A549 (cell line): ENCODE measurements around the gene TSKU. TPM values are rescaled to one million over a fixed set of nuclear protein-coding genes. Genes with fewer than 3 reads are reported as not detected.

Source experiments
- ATAC-seq, 2 experiments: fragments of 200-7000 bp in 1 of 2; fragments of >200 bp in 1 of 2; cut with Nextera tagmentation in 1 of 2; cut with Tn5 transposase in 1 of 2; 3 replicates each; pipeline versions ENCODE4 v1.8.0 to v1.9.1; 2018 to 2020; ENCODE audit warnings: mild to moderate bottlenecking in 1 of 2, moderate library complexity in 1 of 2
- CTCF ChIA-PET: fragments of 300-600 bp; sonication (Branson Sonifier 250); formaldehyde crosslinking; extraction: SDS; loops from one replicate; lab custom pipeline; 2021; ENCODE audit warnings: antibody characterized with exemption, inconsistent platforms; lab: Yijun Ruan, JAX
- POLR2A ChIA-PET: fragments of 350-600 bp; formaldehyde crosslinking; extraction: SDS; loops from one replicate; lab custom pipeline; 2021; ENCODE audit warnings: antibody characterized with exemption, inconsistent platforms; lab: Yijun Ruan, JAX
- DNase-seq, 2 experiments: peaks; one replicate each; pipeline versions ENCODE4 v3.0.0 to v3.0.0-alpha.2; 2011 to 2016; ENCODE audit warnings: low read depth in 1 of 2, low spot score in 1 of 2
- FAIRE-seq: peaks from 2 replicates; lab custom pipeline; 2011; peaks lifted over from hg19 to GRCh38; lab: Jason Lieb, UNC
- H3K27ac ChIP-seq, 2 experiments: fragments of >200 bp; sonication (Bioruptor Twin); formaldehyde crosslinking; 3 replicates each; pipeline ENCODE4 v1.5.1; 2016 to 2017
- H3K4me1 ChIP-seq: fragments of >200 bp; sonication (Bioruptor Twin); formaldehyde crosslinking; 3 replicates; pipeline ENCODE4 v1.6.1; 2016
- H3K4me2 ChIP-seq: fragments of >200 bp; sonication (Bioruptor Twin); formaldehyde crosslinking; 3 replicates; pipeline ENCODE4 v1.6.1; 2016
- H3K4me3 ChIP-seq: fragments of >200 bp; sonication (Bioruptor Twin); formaldehyde crosslinking; 3 replicates; pipeline ENCODE4 v1.5.1; 2016
- H3K9me3 ChIP-seq: fragments of >200 bp; sonication (Bioruptor Twin); formaldehyde crosslinking; 3 replicates; pipeline ENCODE4 v1.6.1; 2016
- CEBPB ChIP-seq, 2 experiments: fragments of >200 bp in 1 of 2; sonication (Bioruptor Twin) in 1 of 2; formaldehyde crosslinking in 1 of 2; IDR thresholded peaks; 2 replicates each; pipeline ENCODE4 v1.6.1; 2012 to 2016
- CHD2 ChIP-seq: fragments of 150-350 bp; IDR thresholded peaks from 2 replicates; pipeline ENCODE4 v1.6.1; 2014; ENCODE audit warnings: low read length; ENCODE audit not compliant: partially characterized antibody
- EP300 ChIP-seq, 2 experiments: fragments of >200 bp; sonication (Bioruptor Twin); formaldehyde crosslinking; IDR thresholded peaks; 2 replicates in 1 of 2; 3 replicates in 1 of 2; pipeline ENCODE4 v1.6.1; 2016 to 2017
- HOXA7 ChIP-seq: fragments of 250-450 bp; sonication (Bioruptor Pico); IDR thresholded peaks from 2 replicates; pipeline ENCODE4 v1.5.0; 2020; ENCODE audit warnings: mild to moderate bottlenecking, moderate library complexity
- JUN ChIP-seq, 2 experiments: fragments of >200 bp; sonication (Bioruptor Twin); formaldehyde crosslinking; IDR thresholded peaks; 2 replicates in 1 of 2; 3 replicates in 1 of 2; pipeline ENCODE4 v1.6.1; 2016 to 2017
- MAFK ChIP-seq: fragments of 450-650 bp; IDR thresholded peaks from 2 replicates; pipeline ENCODE4 v1.6.1; 2014; ENCODE audit not compliant: partially characterized antibody
- POLR2A ChIP-seq: IDR thresholded peaks from 2 replicates; pipeline ENCODE4 v1.6.1; 2012; ENCODE audit warnings: mild to moderate bottlenecking, low read length
- POLR2AphosphoS2 ChIP-seq: conservative IDR thresholded peaks from 2 replicates; pipeline ENCODE4 v1.6.1; 2012; ENCODE audit warnings: low read length, improper control_type of control experiment, inconsistent platforms
- SREBF2 ChIP-seq: fragments of 450-650 bp; IDR thresholded peaks from 2 replicates; pipeline ENCODE4 v1.6.1; 2014; ENCODE audit warnings: mild to moderate bottlenecking, moderate library complexity
- TFCP2L1 ChIP-seq: fragments of 250-450 bp; sonication (Bioruptor Pico); IDR thresholded peaks from 2 replicates; pipeline ENCODE4 v1.5.0; 2021; ENCODE audit warnings: mild to moderate bottlenecking
- ZC3H11A ChIP-seq: fragments of 450-650 bp; IDR thresholded peaks from 2 replicates; pipeline ENCODE4 v1.6.1; 2014; ENCODE audit warnings: antibody characterized with exemption, mild to moderate bottlenecking
- WGBS: methylation state at CpG from one replicate; pipeline ENCODE4 v1.1.6; 2017; ENCODE audit errors: missing lambda C conversion rate; 5-methylcytosine and 5-hydroxymethylcytosine counted together
- polyA plus RNA-seq, 4 experiments: library from polyadenylated mRNA; depleted of rRNA in 3 of 4; stranded (reverse); fragments of >200 nt; fragmentation: RNase III in 1 of 4; extraction: RNeasy Plus Mini Kit Qiagen cat#74134 plus additional on column Dnase treatment in 1 of 4; gene quantifications; 2 replicates in 3 of 4; 3 replicates in 1 of 4; pipeline ENCODE4 v1.2.3, GENCODE V29; 2011 to 2017
- TF ChIP-seq, protein P1 (sequence below): fragments of 200-600 bp; sonication (generic); IDR thresholded peaks from 2 replicates; pipeline ENCODE4 v1.6.1; 2016; ENCODE audit warnings: antibody characterized with exemption, mild to moderate bottlenecking, moderate library complexity

The TSKU gene
- polyA plus RNA-seq, 2 of the 4 experiments (the other 2 are of a cell fraction) = 164 to 171 TPM

DNA sequence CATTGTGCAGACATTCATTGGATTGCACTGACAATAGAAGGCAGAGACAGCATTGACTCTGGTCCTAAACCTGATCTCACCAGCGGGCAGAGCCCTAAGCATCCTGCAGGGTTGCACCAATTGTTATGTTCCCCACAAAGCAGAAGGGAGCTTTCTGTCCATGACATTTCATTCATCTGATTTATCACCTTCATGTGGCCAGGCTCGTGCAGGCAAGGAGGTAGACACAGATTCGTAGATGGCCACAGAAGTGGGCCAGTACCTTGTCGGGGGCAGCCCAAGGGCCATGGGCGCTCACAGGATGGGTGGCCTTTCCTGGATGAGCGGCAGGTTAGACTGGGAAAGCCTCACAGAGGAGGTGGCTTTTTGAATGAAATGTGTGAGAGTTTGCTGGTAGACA, 2.9 kb downstream of the TSKU start:
- WGBS = 34% methylated on average over 6 of the region's 6 CpGs
- FAIRE-seq (no peak), DNase-seq (no peak), ATAC-seq (no peak)
- peak overlapping the region; percentile 96 to 98 for H3K27ac ChIP-seq
- peak overlapping the region; percentile 92 for H3K4me2 ChIP-seq
- no peaks in the 10 kb centered on the region for H3K9me3 ChIP-seq
- peaks cover 62% of the 10 kb centered on the region for H3K4me1 ChIP-seq
- ChIA-PET CTCF (interaction anchor here (1.0 to 5.3 kb wide), 5 partner anchors 13 to 51 kb away, joined by 3 to 36 read pairs (median 10); no protein-coding TSS in a partner anchor), POLR2A (interaction anchor here (1.1 to 5.3 kb wide), 5 partner anchors 12 to 51 kb away, joined by 3 to 99 read pairs (median 4); no protein-coding TSS in a partner anchor)
- peak; percentile 51; the same call in 1 of the 2 replicates for TF ChIP-seq POLR2AphosphoS2
- no peak for TF ChIP-seq HOXA7 (CRISPR knock-in tag)
- H3K4me3 ChIP-seq = peak overlapping the region; percentile 71

DNA sequence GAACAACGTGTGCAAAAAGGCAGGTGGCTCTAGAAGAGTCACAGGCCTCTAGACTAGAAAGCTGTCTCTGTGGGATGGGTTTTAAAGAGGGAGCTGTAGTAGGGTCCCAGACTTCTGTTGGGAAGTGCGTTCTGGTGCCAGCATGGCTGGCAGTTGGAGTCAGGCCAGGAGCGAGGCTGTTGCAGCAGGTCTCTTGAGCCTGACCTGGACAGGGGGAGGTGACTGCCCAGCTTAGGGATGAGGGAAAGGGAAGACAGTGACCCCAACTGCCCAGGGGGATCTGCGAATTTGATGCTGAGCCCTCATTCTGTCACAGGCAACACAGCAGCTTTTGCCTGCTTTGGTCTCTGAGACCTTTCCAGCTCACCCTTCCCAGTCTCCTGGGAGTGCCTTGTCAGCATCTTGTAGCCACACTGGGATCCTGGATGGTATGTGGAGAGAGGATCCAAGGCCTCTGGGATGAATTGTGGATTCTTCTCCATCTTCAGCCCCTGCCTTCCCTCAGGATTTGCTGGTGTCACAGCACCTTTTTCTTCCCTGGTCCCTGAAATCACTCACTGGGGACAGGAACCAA, 3.4 kb downstream of the TSKU start:
- ATAC-seq (no peak), FAIRE-seq (no peak)
- TF ChIP-seq MAFK (peak; percentile 88), JUN (IDR thresholded peaks at IDR 0.05) (0 out of 5 replicates have a peak, but pooled peaks of 1 of the 2 experiments have one; percentile 31), TFCP2L1 (peak; percentile 37; the same call in 1 of the 2 replicates), SREBF2 (no peak), POLR2A (no peak)
- TF ChIP-seq, all 56 proteins: peak for 3
- ChIA-PET CTCF (interaction anchor here (1.0 to 5.3 kb wide), 5 partner anchors 12 to 52 kb away, joined by 3 to 36 read pairs (median 10); no protein-coding TSS in a partner anchor), POLR2A (interaction anchor here (1.1 to 5.3 kb wide), 2 partner anchors 17 to 25 kb away, joined by 3 to 99 read pairs; no protein-coding TSS in a partner anchor)
- H3K4me2 ChIP-seq = peak overlapping the region; percentile 92
- peak overlapping the region; percentile 96 to 98 for H3K27ac ChIP-seq
- H3K4me3 ChIP-seq = peak overlapping the region; percentile 71
- DNase-seq = no peak
- WGBS = 25% methylated on average over 4 of the region's 4 CpGs
- H3K4me1 ChIP-seq = peaks cover 62% of the 10 kb centered on the region
- no peaks in the 10 kb centered on the region for H3K9me3 ChIP-seq

DNA sequence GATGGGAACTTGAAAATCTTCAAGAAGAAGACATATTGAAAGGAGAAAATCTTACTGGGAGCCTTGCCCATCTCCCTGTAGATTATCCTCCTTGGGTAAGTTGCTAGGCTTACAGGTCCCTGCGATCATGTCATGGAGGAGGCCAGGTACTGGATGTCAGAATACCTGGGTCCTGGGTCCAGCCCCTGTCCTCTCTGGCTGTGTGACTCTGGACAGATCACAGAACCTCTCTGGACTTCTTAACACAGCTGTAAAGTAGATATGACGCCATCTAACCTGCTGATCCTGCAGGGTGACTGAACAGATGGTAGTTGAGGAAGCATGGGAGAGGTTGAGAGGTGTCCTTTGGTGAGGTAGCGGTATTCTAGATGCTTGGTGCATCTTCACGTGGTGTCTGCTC, 4.1 kb downstream of the TSKU start:
- Histone ChIP-seq H3K27ac (peak overlapping the region; percentile 96 to 98), H3K4me3 (peak overlapping the region; percentile 71), H3K4me1 (peaks cover 66% of the 10 kb centered on the region), H3K9me3 (no peaks in the 10 kb centered on the region), H3K4me2 (peak overlapping the region; percentile 92)
- WGBS = 69% methylated on average over 4 of the region's 4 CpGs
- POLR2A ChIA-PET = interaction anchor here (1.2 to 5.3 kb wide), 2 partner anchors 18 to 23 kb away, joined by 7 to 99 read pairs; no protein-coding TSS in a partner anchor
- DNase-seq = no peak
- TF ChIP-seq, protein P1, sequence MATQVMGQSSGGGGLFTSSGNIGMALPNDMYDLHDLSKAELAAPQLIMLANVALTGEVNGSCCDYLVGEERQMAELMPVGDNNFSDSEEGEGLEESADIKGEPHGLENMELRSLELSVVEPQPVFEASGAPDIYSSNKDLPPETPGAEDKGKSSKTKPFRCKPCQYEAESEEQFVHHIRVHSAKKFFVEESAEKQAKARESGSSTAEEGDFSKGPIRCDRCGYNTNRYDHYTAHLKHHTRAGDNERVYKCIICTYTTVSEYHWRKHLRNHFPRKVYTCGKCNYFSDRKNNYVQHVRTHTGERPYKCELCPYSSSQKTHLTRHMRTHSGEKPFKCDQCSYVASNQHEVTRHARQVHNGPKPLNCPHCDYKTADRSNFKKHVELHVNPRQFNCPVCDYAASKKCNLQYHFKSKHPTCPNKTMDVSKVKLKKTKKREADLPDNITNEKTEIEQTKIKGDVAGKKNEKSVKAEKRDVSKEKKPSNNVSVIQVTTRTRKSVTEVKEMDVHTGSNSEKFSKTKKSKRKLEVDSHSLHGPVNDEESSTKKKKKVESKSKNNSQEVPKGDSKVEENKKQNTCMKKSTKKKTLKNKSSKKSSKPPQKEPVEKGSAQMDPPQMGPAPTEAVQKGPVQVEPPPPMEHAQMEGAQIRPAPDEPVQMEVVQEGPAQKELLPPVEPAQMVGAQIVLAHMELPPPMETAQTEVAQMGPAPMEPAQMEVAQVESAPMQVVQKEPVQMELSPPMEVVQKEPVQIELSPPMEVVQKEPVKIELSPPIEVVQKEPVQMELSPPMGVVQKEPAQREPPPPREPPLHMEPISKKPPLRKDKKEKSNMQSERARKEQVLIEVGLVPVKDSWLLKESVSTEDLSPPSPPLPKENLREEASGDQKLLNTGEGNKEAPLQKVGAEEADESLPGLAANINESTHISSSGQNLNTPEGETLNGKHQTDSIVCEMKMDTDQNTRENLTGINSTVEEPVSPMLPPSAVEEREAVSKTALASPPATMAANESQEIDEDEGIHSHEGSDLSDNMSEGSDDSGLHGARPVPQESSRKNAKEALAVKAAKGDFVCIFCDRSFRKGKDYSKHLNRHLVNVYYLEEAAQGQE = no peak
- CTCF ChIA-PET = interaction anchor here (1.1 to 5.3 kb wide), 4 partner anchors 11 to 132 kb away, joined by 3 to 36 read pairs (median 4); no protein-coding TSS in a partner anchor
- no peak for ATAC-seq
- no peak for FAIRE-seq

DNA sequence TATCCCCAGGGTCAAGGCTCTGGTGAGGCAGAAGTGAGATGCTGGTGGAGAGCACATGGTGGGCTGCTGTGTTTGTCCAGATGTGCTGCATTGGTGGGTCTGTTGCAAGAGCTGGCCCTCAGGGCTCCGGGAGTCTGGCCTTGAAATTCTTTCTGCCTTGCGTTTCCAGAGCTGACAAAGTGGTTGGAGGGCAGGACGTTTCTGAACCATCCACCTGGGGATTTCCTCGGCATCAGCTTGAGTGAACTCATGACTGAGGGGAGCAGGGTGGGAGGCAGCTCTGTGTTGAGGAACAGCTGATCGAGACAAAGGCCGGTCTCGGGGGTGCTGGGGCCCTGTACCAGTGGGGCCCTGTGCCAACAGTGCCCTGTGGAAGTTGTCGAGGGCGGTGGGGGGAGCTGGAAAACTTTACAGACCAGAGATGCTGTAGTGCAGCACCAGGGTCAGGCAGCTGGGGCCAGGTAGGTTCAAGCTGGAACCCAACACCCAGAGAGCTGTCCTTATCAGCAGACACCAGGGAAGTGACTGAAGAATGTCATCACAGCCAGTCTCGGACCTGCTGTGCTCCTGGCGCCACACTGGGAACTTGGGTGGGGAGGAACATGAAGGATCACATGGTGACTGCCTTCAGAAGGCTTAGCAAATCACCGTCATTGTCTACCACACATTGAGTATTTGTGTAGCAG, 4.9 kb downstream of the TSKU start:
- no peaks in the 10 kb centered on the region for H3K9me3 ChIP-seq
- CTCF ChIA-PET = interaction anchor here (0.9 to 5.3 kb wide), 6 partner anchors 11 to 132 kb away, joined by 3 to 36 read pairs (median 4); no protein-coding TSS in a partner anchor
- H3K4me3 ChIP-seq = peak overlapping the region; percentile 71
- H3K4me1 ChIP-seq = peaks cover 73% of the 10 kb centered on the region
- POLR2A ChIA-PET = interaction anchor here (0.7 to 5.3 kb wide), 3 partner anchors 12 to 24 kb away, joined by 6 to 99 read pairs (median 7); no protein-coding TSS in a partner anchor
- no peak for ATAC-seq
- WGBS = 38% methylated on average over 12 of the region's 12 CpGs
- peak overlapping the region; percentile 92 for H3K4me2 ChIP-seq
- TF ChIP-seq CHD2 (no peak), ZC3H11A (no peak), POLR2AphosphoS2 (0 out of 2 replicates have a peak, but pooled peaks have one; percentile 9), EP300 (IDR thresholded peaks at IDR 0.05) (peak in 1 of 2 experiments; percentile 21; a peak in 1 of 5 replicates), CEBPB (IDR thresholded peaks at IDR 0.05) (peak in 1 of 2 experiments; percentile 54; a peak in 1 of 4 replicates)
- TF ChIP-seq, all 56 proteins: peak for 3
- peak overlapping the region; percentile 96 to 98 for H3K27ac ChIP-seq
- FAIRE-seq (no peak), DNase-seq (no peak)
